ENCODE data around the gene SYCN. TPM values are rescaled to one million over a fixed set of nuclear protein-coding genes. Genes with fewer than 3 reads are reported as not detected.

SYCN gene
- polyA plus RNA-seq, 1 donor, result not detected

GRCh38 chr19:39163621-39164020, 40.4 kb downstream of the SYCN start:
- DNase-seq, result no peak
- Histone ChIP-seq H3K4me3 (ENCODE audit: low read length) (no peak overlapping the region), H3K27ac (ENCODE audit: low read length) (no peak overlapping the region), H3K9me3 (ENCODE audit: control insufficient read depth, low read depth, low read length) (no peaks in the 10 kb centered on the region), H3K27me3 (ENCODE audit: control insufficient read depth, insufficient read depth, low read length) (no peaks in the 10 kb centered on the region), H3K36me3 (ENCODE audit: control insufficient read depth, insufficient read depth, low read length) (peaks cover 10% of the 10 kb centered on the region), H3K4me1 (ENCODE audit: control insufficient read depth, insufficient read depth, low read length) (peaks cover 27% of the 10 kb centered on the region)
- no CpG with 5 or more reads among the region's 9 CpGs for WGBS (ENCODE audit: insufficient coverage, low lambda C conversion rate)

GRCh38 chr19:39162441-39163043, 41.5 kb downstream of the SYCN start:
- no peak for DNase-seq
- no peaks in the 10 kb centered on the region for H3K27me3 ChIP-seq (ENCODE audit: control insufficient read depth, insufficient read depth, low read length)
- no peaks in the 10 kb centered on the region for H3K9me3 ChIP-seq (ENCODE audit: control insufficient read depth, low read depth, low read length)
- H3K4me3 ChIP-seq (ENCODE audit: low read length), result no peak overlapping the region
- H3K27ac ChIP-seq (ENCODE audit: low read length), result no peak overlapping the region
- H3K4me1 ChIP-seq (ENCODE audit: control insufficient read depth, insufficient read depth, low read length), result peaks cover 35% of the 10 kb centered on the region
- WGBS (ENCODE audit: insufficient coverage, low lambda C conversion rate), result 88% methylated on average over 3 of the region's 15 CpGs
- H3K36me3 ChIP-seq (ENCODE audit: control insufficient read depth, insufficient read depth, low read length), result peaks cover 8% of the 10 kb centered on the region

- no peak for DNase-seq
- no CpG with 5 or more reads among the region's 21 CpGs for WGBS (ENCODE audit: insufficient coverage, low lambda C conversion rate)
- Histone ChIP-seq H3K4me1 (ENCODE audit: control insufficient read depth, insufficient read depth, low read length) (peaks cover 36% of the 10 kb centered on the region), H3K27ac (ENCODE audit: low read length) (no peak overlapping the region), H3K27me3 (ENCODE audit: control insufficient read depth, insufficient read depth, low read length) (no peaks in the 10 kb centered on the region), H3K4me3 (ENCODE audit: low read length) (no peak overlapping the region), H3K36me3 (ENCODE audit: control insufficient read depth, insufficient read depth, low read length) (peaks cover 8% of the 10 kb centered on the region), H3K9me3 (ENCODE audit: control insufficient read depth, low read depth, low read length) (no peaks in the 10 kb centered on the region)
These were observed 43.0 kb downstream of the SYCN start for GRCh38 chr19:39160889-39161672.

- no CpG with 5 or more reads among the region's 8 CpGs for WGBS (ENCODE audit: insufficient coverage, low lambda C conversion rate)
- Histone ChIP-seq H3K4me1 (ENCODE audit: control insufficient read depth, insufficient read depth, low read length) (peaks cover 42% of the 10 kb centered on the region), H3K9me3 (ENCODE audit: control insufficient read depth, low read depth, low read length) (no peaks in the 10 kb centered on the region), H3K27me3 (ENCODE audit: control insufficient read depth, insufficient read depth, low read length) (no peaks in the 10 kb centered on the region), H3K4me3 (ENCODE audit: low read length) (no peak overlapping the region), H3K27ac (ENCODE audit: low read length) (no peak overlapping the region), H3K36me3 (ENCODE audit: control insufficient read depth, insufficient read depth, low read length) (peaks cover 8% of the 10 kb centered on the region)
- DNase-seq, result no peak
These were observed 43.6 kb downstream of the SYCN start for GRCh38 chr19:39160523-39160861.

GRCh38 chr19:39158646-39159260, 45.3 kb downstream of the SYCN start:
- Histone ChIP-seq H3K9me3 (ENCODE audit: control insufficient read depth, low read depth, low read length) (no peaks in the 10 kb centered on the region), H3K4me1 (ENCODE audit: control insufficient read depth, insufficient read depth, low read length) (peaks cover 56% of the 10 kb centered on the region), H3K27ac (ENCODE audit: low read length) (no peak overlapping the region), H3K27me3 (ENCODE audit: control insufficient read depth, insufficient read depth, low read length) (no peaks in the 10 kb centered on the region), H3K4me3 (ENCODE audit: low read length) (no peak overlapping the region), H3K36me3 (ENCODE audit: control insufficient read depth, insufficient read depth, low read length) (peaks cover 8% of the 10 kb centered on the region)
- DNase-seq, result peak in 1 of 2 donors; percentile 48
- WGBS (ENCODE audit: insufficient coverage, low lambda C conversion rate), result no CpG with 5 or more reads among the region's 12 CpGs

- no peak for DNase-seq
- H3K27me3 ChIP-seq (ENCODE audit: control insufficient read depth, insufficient read depth, low read length), result no peaks in the 10 kb centered on the region
- no peak overlapping the region for H3K27ac ChIP-seq (ENCODE audit: low read length)
- peaks cover 57% of the 10 kb centered on the region for H3K4me1 ChIP-seq (ENCODE audit: control insufficient read depth, insufficient read depth, low read length)
- H3K36me3 ChIP-seq (ENCODE audit: control insufficient read depth, insufficient read depth, low read length), result peaks cover 8% of the 10 kb centered on the region
- WGBS (ENCODE audit: insufficient coverage, low lambda C conversion rate), result no CpG with 5 or more reads among the region's 15 CpGs
- no peaks in the 10 kb centered on the region for H3K9me3 ChIP-seq (ENCODE audit: control insufficient read depth, low read depth, low read length)
- no peak overlapping the region for H3K4me3 ChIP-seq (ENCODE audit: low read length)
These were observed 46.1 kb downstream of the SYCN start for GRCh38 chr19:39157997-39158389.

- peaks cover 8% of the 10 kb centered on the region for H3K36me3 ChIP-seq (ENCODE audit: control insufficient read depth, insufficient read depth, low read length)
- peak in 1 of 2 donors; percentile 45 for DNase-seq
- no peak overlapping the region for H3K4me3 ChIP-seq (ENCODE audit: low read length)
- no peak overlapping the region for H3K27ac ChIP-seq (ENCODE audit: low read length)
- no CpG with 5 or more reads among the region's 23 CpGs for WGBS (ENCODE audit: insufficient coverage, low lambda C conversion rate)
- no peaks in the 10 kb centered on the region for H3K9me3 ChIP-seq (ENCODE audit: control insufficient read depth, low read depth, low read length)
- H3K27me3 ChIP-seq (ENCODE audit: control insufficient read depth, insufficient read depth, low read length), result no peaks in the 10 kb centered on the region
- H3K4me1 ChIP-seq (ENCODE audit: control insufficient read depth, insufficient read depth, low read length), result peaks cover 57% of the 10 kb centered on the region
These were observed 46.6 kb downstream of the SYCN start for GRCh38 chr19:39157275-39157996.

GRCh38 chr19:39156326-39157230, 47.5 kb downstream of the SYCN start:
- peak overlapping the region; percentile 16 for H3K27ac ChIP-seq (ENCODE audit: low read length)
- H3K9me3 ChIP-seq (ENCODE audit: control insufficient read depth, low read depth, low read length), result no peaks in the 10 kb centered on the region
- H3K36me3 ChIP-seq (ENCODE audit: control insufficient read depth, insufficient read depth, low read length), result peaks cover 8% of the 10 kb centered on the region
- no peak overlapping the region for H3K4me3 ChIP-seq (ENCODE audit: low read length)
- no peaks in the 10 kb centered on the region for H3K27me3 ChIP-seq (ENCODE audit: control insufficient read depth, insufficient read depth, low read length)
- peaks cover 57% of the 10 kb centered on the region for H3K4me1 ChIP-seq (ENCODE audit: control insufficient read depth, insufficient read depth, low read length)
- WGBS (ENCODE audit: insufficient coverage, low lambda C conversion rate), result no CpG with 5 or more reads among the region's 24 CpGs
- peak in 1 of 2 donors; percentile 35 for DNase-seq

GRCh38 chr19:39155741-39156140, 48.3 kb downstream of the SYCN start:
- Histone ChIP-seq H3K4me3 (ENCODE audit: low read length) (no peak overlapping the region), H3K27ac (ENCODE audit: low read length) (no peak overlapping the region), H3K9me3 (ENCODE audit: control insufficient read depth, low read depth, low read length) (no peaks in the 10 kb centered on the region), H3K4me1 (ENCODE audit: control insufficient read depth, insufficient read depth, low read length) (peaks cover 64% of the 10 kb centered on the region), H3K27me3 (ENCODE audit: control insufficient read depth, insufficient read depth, low read length) (no peaks in the 10 kb centered on the region), H3K36me3 (ENCODE audit: control insufficient read depth, insufficient read depth, low read length) (peaks cover 7% of the 10 kb centered on the region)
- WGBS (ENCODE audit: insufficient coverage, low lambda C conversion rate), result no CpG with 5 or more reads among the region's 15 CpGs
- no peak for DNase-seq
